Measurements from ENCODE around the gene SERPINE3. TPM values are rescaled to one million over a fixed set of nuclear protein-coding genes. Genes with fewer than 3 reads are reported as not detected.

SERPINE3 gene
- polyA plus RNA-seq, 1 of the 3 experiments (the other 2 are of a cell fraction) = not detected

DNA sequence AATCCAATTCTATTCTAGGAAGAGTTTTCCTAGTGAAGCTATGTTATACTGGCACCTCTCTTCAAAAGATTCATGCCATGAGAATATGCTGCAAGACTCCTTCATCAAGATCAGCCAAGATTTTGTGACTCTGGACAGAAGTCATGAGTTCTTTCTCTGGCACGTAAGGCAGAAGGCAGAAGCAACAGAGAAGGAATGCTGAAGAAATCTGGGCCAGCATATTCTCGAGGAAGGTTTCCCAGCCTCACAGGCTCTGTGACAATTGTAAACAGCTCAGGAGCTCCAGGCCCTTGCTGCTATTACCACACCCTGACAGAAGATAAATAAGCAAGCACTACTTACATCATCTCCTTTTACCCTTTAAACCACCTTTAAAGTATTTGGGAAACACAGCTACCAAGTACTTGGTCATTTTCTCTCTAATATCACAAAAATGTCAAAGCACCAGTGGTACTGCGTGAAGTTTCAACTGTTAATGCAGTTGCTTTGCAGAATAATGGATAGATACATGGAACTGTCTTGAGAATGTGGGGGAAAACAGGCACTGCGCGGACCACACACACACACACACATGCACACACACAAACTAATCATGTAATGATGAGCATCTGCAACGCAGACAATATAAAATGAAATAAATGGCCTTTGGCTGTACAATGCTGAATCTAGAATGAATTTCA is 57.9 kb downstream of the SERPINE3 start:
- no peak overlapping the region for H3K27ac ChIP-seq (ENCODE audit: low read depth in 2 of 2, low read length in 1 of 2)
- H2AFZ ChIP-seq (ENCODE audit: low read depth) = no peak overlapping the region
- peaks cover 6 to 13% of the 10 kb centered on the region in 2 experiments; a peak in 3 of 4 replicates for H3K4me1 ChIP-seq (ENCODE audit: control insufficient read depth in 1 of 2, insufficient read depth in 2 of 2, low read depth in 1 of 2, low read length in 1 of 2)
- H3K36me3 ChIP-seq (replicated peaks in 1 of 2; ENCODE audit: control insufficient read depth in 1 of 2, insufficient read depth in 2 of 2, low read length in 1 of 2) = peaks cover 5 to 21% of the 10 kb centered on the region in 2 experiments
- TF ChIP-seq, protein P1, sequence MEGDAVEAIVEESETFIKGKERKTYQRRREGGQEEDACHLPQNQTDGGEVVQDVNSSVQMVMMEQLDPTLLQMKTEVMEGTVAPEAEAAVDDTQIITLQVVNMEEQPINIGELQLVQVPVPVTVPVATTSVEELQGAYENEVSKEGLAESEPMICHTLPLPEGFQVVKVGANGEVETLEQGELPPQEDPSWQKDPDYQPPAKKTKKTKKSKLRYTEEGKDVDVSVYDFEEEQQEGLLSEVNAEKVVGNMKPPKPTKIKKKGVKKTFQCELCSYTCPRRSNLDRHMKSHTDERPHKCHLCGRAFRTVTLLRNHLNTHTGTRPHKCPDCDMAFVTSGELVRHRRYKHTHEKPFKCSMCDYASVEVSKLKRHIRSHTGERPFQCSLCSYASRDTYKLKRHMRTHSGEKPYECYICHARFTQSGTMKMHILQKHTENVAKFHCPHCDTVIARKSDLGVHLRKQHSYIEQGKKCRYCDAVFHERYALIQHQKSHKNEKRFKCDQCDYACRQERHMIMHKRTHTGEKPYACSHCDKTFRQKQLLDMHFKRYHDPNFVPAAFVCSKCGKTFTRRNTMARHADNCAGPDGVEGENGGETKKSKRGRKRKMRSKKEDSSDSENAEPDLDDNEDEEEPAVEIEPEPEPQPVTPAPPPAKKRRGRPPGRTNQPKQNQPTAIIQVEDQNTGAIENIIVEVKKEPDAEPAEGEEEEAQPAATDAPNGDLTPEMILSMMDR (IDR thresholded peaks at IDR 0.05) = no peak
- TF ChIP-seq SIN3A (IDR thresholded peaks at IDR 0.05; ENCODE audit: borderline replicate concordance, low read depth, low read length) (no peak), YY1 (IDR thresholded peaks at IDR 0.05; ENCODE audit: low read depth) (no peak), NFIC (IDR thresholded peaks at IDR 0.05; ENCODE audit: borderline replicate concordance) (no peak), GATA2 (CRISPR knock-in tag; IDR thresholded peaks at IDR 0.05) (no peak), SMC3 (IDR thresholded peaks at IDR 0.05; ENCODE audit: low read depth, low read length) (no peak)
- TF ChIP-seq, protein P2, sequence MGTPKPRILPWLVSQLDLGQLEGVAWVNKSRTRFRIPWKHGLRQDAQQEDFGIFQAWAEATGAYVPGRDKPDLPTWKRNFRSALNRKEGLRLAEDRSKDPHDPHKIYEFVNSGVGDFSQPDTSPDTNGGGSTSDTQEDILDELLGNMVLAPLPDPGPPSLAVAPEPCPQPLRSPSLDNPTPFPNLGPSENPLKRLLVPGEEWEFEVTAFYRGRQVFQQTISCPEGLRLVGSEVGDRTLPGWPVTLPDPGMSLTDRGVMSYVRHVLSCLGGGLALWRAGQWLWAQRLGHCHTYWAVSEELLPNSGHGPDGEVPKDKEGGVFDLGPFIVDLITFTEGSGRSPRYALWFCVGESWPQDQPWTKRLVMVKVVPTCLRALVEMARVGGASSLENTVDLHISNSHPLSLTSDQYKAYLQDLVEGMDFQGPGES (IDR thresholded peaks at IDR 0.05; ENCODE audit: low read depth, low read length) = no peak
- TF ChIP-seq, protein P3, sequence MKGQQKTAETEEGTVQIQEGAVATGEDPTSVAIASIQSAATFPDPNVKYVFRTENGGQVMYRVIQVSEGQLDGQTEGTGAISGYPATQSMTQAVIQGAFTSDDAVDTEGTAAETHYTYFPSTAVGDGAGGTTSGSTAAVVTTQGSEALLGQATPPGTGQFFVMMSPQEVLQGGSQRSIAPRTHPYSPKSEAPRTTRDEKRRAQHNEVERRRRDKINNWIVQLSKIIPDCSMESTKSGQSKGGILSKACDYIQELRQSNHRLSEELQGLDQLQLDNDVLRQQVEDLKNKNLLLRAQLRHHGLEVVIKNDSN (IDR thresholded peaks at IDR 0.05; ENCODE audit: borderline replicate concordance, low read depth) = no peak
- TF ChIP-seq, protein P4, sequence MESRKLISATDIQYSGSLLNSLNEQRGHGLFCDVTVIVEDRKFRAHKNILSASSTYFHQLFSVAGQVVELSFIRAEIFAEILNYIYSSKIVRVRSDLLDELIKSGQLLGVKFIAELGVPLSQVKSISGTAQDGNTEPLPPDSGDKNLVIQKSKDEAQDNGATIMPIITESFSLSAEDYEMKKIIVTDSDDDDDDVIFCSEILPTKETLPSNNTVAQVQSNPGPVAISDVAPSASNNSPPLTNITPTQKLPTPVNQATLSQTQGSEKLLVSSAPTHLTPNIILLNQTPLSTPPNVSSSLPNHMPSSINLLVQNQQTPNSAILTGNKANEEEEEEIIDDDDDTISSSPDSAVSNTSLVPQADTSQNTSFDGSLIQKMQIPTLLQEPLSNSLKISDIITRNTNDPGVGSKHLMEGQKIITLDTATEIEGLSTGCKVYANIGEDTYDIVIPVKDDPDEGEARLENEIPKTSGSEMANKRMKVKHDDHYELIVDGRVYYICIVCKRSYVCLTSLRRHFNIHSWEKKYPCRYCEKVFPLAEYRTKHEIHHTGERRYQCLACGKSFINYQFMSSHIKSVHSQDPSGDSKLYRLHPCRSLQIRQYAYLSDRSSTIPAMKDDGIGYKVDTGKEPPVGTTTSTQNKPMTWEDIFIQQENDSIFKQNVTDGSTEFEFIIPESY (IDR thresholded peaks at IDR 0.05; ENCODE audit: borderline replicate concordance, low read depth) = no peak
- H3F3A ChIP-seq (replicated peaks; ENCODE audit: insufficient read depth) = peaks cover under 1% of the 10 kb centered on the region
- peaks cover 8% of the 10 kb centered on the region for H4K20me1 ChIP-seq (ENCODE audit: insufficient read depth)
- H3K9me3 ChIP-seq = no peaks in the 10 kb centered on the region
- no peaks in the 10 kb centered on the region for H3K9me2 ChIP-seq
- H3K4me2 ChIP-seq = no peak overlapping the region
- no peak overlapping the region for H3K9ac ChIP-seq
- H3K27me3 ChIP-seq (ENCODE audit: insufficient read depth) = no peaks in the 10 kb centered on the region
- peaks cover 65% of the 10 kb centered on the region for H3K79me2 ChIP-seq (ENCODE audit: insufficient read depth)
- DNase-seq = peak; percentile 3
- 97% methylated on average over 6 of the region's 6 CpGs for WGBS (ENCODE audit: low lambda C conversion rate)
- ChIA-PET CTCF (no interaction called here), POLR2A (no interaction called here)
- H3K4me3 ChIP-seq (ENCODE audit: low read depth in 2 of 2, low read length in 1 of 2) = no peak overlapping the region

DNA sequence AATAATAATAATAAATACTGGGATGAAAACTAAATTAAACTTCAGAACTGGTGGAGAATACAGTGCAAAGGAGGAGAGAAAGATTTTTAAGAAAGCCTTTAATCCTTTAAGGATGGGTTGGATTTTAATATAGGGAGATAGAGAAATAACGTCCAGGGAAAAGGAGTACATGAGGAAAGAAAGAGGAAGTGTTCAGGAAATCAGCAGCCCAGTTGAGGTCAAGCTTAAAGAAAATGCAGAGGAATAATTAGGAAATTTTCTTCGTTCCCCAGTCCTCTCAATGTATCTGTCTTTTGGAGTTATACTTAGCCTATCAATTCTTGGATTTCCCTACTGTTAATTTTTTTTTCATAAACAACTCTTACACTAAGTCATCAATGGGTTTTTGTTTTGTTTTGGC is 65.7 kb downstream of the SERPINE3 start:
- no peak overlapping the region for H3K9ac ChIP-seq
- no peak for DNase-seq
- H3K9me2 ChIP-seq = no peaks in the 10 kb centered on the region
- H3F3A ChIP-seq (replicated peaks; ENCODE audit: insufficient read depth) = no peaks in the 10 kb centered on the region
- H2AFZ ChIP-seq (ENCODE audit: low read depth) = no peak overlapping the region
- no peaks in the 10 kb centered on the region for H3K9me3 ChIP-seq
- ChIA-PET POLR2A (no interaction called here), CTCF (interaction anchor here (1.4 kb wide), 1 partner anchor 29 kb away, joined by 3 read pairs; no protein-coding TSS in a partner anchor)
- WGBS (ENCODE audit: low lambda C conversion rate) = 88% methylated on average over 2 of the region's 2 CpGs
- no peaks in the 10 kb centered on the region for H3K4me1 ChIP-seq (ENCODE audit: control insufficient read depth in 1 of 2, insufficient read depth in 2 of 2, low read depth in 1 of 2, low read length in 1 of 2)
- H4K20me1 ChIP-seq (ENCODE audit: insufficient read depth) = 0 out of 2 replicates have a peak, but pooled peaks cover 4% of the 10 kb centered on the region
- H3K27me3 ChIP-seq (ENCODE audit: insufficient read depth) = no peaks in the 10 kb centered on the region
- no peak overlapping the region for H3K4me3 ChIP-seq (ENCODE audit: low read depth in 2 of 2, low read length in 1 of 2)
- H3K36me3 ChIP-seq (replicated peaks in 1 of 2; ENCODE audit: control insufficient read depth in 1 of 2, insufficient read depth in 2 of 2, low read length in 1 of 2) = peaks cover 4 to 18% of the 10 kb centered on the region in 2 experiments
- TF ChIP-seq CHD2 (IDR thresholded peaks at IDR 0.05; ENCODE audit: low read length, partially characterized antibody) (no peak), TAF1 (IDR thresholded peaks at IDR 0.05; ENCODE audit: borderline replicate concordance, low read depth, low read length) (no peak), MXI1 (IDR thresholded peaks at IDR 0.05; ENCODE audit: low read depth, low read length) (no peak), POLR2AphosphoS5 (IDR thresholded peaks at IDR 0.05; ENCODE audit: low read depth, low read length) (no peak)
- TF ChIP-seq, protein P5, sequence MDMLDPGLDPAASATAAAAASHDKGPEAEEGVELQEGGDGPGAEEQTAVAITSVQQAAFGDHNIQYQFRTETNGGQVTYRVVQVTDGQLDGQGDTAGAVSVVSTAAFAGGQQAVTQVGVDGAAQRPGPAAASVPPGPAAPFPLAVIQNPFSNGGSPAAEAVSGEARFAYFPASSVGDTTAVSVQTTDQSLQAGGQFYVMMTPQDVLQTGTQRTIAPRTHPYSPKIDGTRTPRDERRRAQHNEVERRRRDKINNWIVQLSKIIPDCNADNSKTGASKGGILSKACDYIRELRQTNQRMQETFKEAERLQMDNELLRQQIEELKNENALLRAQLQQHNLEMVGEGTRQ (IDR thresholded peaks at IDR 0.05; ENCODE audit: borderline replicate concordance, low read depth, low read length) = no peak
- TF ChIP-seq, protein P6, sequence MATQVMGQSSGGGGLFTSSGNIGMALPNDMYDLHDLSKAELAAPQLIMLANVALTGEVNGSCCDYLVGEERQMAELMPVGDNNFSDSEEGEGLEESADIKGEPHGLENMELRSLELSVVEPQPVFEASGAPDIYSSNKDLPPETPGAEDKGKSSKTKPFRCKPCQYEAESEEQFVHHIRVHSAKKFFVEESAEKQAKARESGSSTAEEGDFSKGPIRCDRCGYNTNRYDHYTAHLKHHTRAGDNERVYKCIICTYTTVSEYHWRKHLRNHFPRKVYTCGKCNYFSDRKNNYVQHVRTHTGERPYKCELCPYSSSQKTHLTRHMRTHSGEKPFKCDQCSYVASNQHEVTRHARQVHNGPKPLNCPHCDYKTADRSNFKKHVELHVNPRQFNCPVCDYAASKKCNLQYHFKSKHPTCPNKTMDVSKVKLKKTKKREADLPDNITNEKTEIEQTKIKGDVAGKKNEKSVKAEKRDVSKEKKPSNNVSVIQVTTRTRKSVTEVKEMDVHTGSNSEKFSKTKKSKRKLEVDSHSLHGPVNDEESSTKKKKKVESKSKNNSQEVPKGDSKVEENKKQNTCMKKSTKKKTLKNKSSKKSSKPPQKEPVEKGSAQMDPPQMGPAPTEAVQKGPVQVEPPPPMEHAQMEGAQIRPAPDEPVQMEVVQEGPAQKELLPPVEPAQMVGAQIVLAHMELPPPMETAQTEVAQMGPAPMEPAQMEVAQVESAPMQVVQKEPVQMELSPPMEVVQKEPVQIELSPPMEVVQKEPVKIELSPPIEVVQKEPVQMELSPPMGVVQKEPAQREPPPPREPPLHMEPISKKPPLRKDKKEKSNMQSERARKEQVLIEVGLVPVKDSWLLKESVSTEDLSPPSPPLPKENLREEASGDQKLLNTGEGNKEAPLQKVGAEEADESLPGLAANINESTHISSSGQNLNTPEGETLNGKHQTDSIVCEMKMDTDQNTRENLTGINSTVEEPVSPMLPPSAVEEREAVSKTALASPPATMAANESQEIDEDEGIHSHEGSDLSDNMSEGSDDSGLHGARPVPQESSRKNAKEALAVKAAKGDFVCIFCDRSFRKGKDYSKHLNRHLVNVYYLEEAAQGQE (IDR thresholded peaks at IDR 0.05; ENCODE audit: low read depth, low read length) = no peak
- H3K4me2 ChIP-seq = no peak overlapping the region
- H3K27ac ChIP-seq (ENCODE audit: low read depth in 2 of 2, low read length in 1 of 2) = no peak overlapping the region
- peaks cover 77% of the 10 kb centered on the region for H3K79me2 ChIP-seq (ENCODE audit: insufficient read depth)

Measured in SK-N-SH (cell line).